Stimulated activated CD4-positive, alpha-beta T cell treated with anti-CD3 and anti-CD28 coated beads, TNF-alpha, amount 100 ng/mL, for 4 hours (primary cell): Measurements from ENCODE around the gene CDK15.
A peak's percentile ranks its signal among the peaks of the same experiment; 100 is the strongest.
"Not testable (repeated sequence)": the region's sequence is repeated elsewhere in the genome, so short reads cannot be mapped to it uniquely, and the experiment has no call there.

ENCODE experiments used
- DNase-seq, 3 experiments: peaks; one replicate each; pipeline ENCODE4 v3.0.0-alpha.2; 2020; ENCODE audit warnings: low read depth in 3 of 3

Gene CDK15

DNA sequence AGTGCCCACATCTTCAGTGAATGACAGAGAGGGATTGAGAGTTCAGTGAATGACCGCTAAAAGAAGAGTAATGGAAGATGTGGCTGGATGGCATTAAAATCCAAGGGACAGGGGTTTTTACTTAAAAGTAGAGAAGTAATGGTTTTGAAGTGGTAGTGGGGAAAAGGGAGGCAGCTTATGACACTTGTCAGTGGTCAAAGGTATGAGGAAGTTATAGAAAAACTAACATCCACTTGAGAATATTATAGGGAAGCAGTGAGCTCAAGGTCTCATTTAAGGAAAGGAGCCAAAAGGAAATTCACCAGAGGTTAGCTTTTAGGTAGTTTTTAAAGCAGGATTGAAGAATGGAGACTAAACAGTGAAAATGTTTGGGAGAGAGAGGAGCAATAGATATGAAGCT, 24.3 kb downstream of the CDK15 start:
- no peak for DNase-seq

DNA sequence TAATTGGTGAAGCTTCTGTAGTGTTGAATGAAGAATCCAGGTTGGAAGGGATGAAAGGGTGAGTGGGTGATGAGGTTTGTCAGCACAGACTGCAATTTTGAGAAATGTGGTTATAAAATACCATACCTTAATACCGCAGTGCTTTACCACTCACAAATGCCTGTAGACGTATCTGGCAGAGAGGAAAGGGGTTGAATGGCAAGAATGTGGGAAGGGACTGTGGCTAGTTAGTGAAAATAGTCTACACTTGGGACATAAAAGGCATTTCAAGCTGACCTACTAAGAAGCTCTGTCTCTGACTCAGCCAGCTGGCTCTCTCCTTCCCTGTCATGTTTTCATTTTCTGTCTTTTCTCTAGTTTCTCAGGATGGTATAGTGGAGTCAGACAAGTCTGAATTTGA, 25.1 kb downstream of the CDK15 start:
- DNase-seq: no peak

DNA sequence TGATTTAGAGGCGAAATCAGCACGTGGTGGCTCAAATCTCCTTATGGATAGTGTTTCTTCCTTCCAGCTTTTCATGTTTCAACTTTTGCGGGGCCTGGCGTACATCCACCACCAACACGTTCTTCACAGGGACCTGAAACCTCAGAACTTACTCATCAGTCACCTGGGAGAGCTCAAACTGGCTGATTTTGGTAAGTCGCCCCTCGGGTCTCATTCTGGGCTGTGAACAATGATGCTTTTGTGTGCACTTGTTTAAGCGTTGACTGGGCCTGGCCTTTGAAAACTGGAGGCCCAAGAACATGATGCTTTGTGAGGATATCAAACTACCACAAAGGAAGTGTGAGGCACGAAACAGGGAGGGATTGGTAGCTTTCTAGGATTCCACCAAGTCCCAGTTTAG, 27.4 kb downstream of the CDK15 start:
- DNase-seq: no peak

DNA sequence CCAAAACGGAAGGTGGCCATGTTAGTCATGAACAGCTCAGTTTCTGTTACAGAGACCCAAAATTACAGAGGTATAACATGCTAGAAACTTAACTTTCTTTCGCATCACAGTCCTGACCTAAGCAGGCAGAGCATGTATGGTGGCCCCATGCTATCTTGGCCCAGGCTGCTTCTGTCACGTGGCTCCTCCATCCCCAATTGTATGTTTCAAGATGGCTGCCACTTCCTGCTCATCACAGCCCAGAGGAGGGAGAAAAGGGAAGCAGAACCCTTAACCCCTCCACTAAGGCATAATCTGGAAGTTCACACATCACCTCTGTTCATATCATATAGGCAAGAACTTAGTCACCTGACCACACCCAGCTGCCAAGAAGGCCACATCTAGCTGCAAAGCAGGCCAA, 28.7 kb downstream of the CDK15 start:
- no peak for DNase-seq

DNA sequence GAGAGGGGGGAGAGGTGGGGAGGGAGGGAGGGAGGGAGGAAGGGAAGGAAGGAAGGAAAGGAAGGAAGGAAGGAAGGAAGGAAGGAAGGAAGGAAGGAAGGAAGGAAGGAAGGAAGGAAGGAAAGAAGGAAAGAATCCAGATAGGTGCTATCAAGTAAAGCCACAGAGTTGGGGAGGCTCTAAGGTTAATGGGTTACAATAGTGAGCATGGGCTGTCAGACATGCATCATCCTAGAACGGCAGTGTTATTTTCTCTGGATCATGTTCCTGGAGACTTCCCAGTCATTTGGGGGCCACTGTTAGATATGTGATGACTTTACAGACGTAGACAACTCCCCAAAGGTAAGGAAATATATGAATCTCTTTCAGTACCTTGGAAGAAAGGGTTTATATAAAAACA, 31.1 kb downstream of the CDK15 start:
- DNase-seq: no peak

DNA sequence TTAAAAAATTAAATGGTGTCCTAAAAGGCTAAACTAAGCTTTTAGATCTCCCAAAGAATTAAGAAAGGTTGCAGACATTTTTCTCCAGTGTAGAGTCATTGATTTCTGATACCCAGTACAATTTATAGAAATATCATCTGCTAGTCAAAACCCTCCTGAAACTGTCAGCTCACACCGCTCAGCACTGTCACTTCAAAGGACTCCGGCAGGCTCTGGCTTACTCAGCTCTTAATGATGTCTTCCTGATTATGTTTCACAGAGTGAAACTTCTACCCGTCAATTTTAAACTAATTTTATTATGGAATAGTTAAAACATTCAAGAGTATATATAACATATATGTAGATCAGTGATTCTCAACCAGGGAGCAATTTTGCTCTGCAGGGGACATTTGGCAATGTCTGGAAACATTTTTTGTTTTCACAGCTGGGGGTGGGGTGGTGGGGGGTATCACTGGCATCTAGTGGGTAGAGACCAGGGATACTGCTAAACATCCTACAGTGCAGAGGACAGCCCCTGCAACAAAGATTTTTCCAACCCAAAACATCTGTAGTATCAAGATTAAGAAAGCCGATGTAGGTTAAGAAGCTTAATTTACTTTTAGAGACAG, 31.6 kb downstream of the CDK15 start:
- no peak for DNase-seq

DNA sequence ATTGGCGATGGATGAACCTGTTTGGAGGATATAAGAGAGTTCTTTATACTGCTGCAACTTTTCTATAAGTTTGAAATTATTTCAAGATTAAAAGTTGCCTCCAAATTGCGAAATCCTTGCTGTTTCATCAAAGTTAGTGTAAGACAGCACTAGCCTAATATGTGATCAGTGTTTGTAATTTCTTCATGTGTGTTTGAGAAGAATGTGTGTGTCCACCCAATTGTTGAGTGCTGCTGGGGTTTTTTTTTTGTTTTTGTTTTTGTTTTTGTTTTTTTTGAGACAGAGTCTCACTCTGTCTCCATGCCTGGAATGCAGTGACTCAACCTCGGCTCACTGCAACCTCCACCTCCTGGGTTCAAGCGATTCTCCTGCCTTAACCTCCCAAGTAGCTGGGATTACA, 33.4 kb downstream of the CDK15 start:
- no peak for DNase-seq

DNA sequence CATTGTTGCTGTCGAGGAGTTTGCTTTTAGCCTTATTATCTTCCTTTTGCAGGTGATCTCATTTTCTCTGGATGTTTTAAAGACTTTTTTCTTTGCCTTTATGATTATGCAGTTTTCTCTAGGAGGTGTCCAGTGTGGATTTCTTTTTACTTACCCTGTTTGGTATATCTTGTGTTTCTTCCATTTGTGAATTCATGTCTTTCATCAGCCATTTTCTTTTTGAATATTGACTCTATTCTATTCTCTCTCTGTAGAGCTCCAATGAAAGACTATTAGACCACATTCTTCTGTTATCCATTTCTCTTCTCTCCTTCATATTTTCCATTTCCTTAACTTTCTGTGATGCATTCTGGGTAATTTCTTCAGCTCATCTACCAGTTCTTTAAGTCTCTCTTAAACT, 34.4 kb downstream of the CDK15 start:
- DNase-seq: no peak

DNA sequence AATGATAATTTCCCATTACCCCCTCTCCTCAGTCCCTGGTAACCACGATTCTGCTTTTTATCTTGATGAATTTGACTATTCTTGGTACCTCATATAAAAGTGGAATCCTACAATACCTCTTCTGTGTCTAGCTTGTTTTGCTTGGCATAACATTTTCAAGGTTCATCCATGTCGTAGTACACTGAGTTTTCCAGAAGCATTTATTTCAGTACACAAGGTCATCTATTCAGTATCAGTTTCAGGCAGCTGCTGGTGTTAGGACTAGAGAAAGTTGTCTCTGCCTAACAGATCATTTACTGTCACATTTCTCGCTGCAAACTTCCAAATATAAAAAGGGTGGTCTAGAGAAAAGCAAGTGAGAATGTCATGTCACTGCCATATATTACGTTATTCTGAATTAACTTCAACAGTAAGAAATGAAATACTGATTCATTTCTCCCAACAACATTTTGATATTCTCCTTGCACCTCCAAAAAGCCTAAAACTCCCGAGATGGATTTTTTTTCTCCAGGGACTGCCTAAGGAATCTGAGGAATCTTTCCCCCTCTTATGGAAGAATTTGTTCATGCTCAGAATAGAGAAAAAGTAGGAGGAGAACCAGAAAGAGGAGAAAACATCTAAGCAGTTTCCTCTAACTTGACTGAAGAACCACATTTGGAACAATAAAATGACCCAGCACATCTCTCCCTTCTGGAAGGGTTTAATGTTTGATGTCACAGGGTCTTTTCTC, 36.0 kb downstream of the CDK15 start:
- DNase-seq: no peak

DNA sequence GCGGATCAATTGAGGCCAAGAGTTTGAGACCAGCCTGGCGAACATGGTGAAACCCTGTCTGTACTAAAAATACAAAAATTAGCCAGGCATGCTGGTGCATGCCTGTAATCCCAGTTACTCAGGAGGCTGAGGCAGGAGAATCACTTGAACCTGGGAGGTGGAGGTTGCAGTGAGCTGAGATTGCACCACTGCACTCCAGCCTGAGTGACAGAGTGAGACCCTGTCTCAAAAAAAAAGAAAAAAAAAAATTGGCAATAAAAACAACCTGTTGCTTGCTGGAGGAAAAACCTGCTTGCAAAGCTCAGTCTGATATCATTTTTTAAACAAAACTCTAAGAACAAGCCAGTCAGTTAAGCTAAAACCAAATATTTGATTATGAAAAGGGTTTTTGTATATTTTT, 38.6 kb downstream of the CDK15 start:
- DNase-seq: not testable (repeated sequence)

DNA sequence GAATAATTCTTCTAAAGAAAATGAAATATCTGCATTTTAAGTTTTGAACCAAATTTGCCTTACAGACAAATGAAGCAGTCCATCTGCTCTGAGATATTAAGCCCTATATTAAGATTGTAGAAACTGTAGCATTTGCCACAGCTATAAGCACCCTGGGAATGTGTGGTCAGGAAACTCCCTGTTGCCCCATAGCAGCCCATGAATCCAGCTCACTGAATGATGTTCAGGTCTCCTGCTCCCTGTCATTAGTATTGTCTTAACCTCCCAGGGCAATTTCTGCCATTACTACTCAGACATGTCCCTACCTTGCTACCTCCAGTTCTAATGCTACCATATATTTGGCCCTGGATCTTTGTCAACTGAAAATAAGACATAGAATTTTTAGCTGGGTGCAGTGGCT, 41.1 kb downstream of the CDK15 start:
- DNase-seq: no peak

DNA sequence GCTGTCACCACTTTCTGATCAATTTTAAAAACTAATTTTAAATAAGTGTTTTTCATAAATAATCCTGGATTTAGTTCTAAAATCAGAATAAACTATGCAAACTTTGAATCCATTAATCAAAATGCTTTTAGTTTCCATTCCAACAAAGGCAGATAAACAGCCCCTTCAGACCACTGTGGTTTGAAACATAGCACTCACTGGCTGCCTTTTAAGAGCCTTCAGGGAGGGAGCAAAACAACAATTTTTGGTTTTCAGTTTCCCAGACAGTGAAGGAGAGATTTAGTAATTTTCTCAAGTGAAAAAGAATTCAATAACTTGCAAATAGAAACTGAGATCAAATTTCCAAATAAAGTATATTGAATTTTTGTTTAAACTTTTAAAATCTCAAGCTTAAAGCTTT, 46.1 kb downstream of the CDK15 start:
- DNase-seq: no peak

DNA sequence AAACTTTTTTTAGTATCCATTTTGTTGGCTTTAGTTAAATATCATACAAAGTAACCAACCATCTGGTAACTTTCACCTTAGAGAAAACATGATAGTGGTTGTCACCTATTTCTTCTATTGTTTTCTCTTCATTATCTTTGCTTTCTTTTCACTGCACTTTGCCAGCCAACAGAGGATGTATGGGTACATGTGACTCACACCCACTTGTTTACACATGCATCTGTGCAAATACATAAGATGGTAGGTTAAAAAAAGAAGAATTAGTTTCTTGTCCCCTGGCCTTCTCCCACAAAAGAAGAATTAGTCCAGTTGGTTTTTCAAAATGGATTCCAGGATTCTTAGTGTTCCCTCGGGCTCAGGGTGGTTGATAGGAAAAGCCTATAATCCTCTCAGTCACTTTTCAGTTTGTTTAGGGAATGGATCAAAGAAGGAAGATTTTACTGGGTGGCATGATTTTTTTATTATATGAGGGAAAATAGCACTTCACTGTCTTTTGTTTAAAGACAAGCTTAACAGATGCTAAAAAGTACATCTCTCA, 46.6 kb downstream of the CDK15 start:
- no peak for DNase-seq

DNA sequence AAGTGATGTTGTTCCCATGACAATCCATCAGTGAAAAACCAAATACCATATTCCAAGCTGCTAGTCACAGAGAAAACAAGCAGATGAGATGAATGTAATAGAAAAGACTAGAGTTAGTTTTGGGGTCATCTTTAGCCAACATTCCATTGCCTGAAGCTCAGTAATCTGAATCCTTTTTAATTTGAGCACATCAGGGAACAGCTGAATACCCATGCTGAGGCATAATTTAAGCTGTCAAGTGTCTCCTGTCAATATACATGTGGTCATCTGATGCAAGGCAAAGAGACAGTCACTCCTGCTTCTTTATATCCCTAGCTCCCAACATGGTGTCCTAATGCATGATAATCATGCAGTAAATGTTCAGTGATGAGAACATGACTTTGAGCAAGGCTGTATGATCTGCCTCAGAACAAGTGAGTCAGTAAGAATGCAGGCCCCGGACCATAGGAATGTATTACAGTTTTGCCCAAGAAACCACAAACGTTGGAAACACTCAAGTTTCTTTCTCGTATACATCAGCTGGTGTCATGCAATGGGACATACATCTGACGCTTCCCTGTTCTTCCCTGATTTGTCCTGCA, 48.0 kb downstream of the CDK15 start:
- DNase-seq: no peak

DNA sequence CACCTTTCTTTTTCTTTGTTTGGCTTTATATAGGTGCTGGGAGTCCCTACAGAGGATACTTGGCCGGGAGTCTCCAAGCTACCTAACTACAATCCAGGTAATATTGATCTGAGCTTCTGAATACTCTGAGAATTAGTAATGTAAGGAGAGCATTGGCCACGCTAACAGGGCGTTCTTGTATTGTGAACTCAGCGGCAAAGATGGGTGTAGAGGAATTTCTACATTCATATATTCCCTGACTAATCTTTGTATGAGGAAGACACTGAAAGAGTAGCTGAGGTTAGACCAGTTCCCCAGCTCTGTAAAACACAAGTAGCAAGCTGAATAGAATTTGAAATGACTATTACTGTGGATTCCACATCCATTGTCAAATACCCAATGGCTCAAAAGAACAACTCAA, 48.5 kb downstream of the CDK15 start:
- DNase-seq: no peak

DNA sequence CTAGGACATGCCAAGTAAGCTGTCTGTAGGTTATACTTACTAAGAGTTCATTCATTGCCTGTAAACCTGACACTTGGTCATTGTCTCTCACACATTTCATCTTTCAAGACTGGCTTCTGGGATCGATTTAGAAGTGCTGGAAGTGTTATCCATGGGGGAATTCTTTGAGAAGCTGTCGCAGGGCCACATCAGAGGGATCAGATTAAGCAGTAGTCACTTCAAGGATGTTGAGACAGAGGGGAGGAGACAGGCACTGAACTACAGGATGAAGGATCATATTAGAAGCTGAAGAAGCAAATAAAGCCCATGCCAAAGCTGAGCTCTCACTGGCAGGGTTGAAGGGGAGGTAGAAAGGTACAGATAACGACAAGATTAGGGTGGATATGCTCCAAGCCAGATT, 49.0 kb downstream of the CDK15 start:
- DNase-seq: no peak

DNA sequence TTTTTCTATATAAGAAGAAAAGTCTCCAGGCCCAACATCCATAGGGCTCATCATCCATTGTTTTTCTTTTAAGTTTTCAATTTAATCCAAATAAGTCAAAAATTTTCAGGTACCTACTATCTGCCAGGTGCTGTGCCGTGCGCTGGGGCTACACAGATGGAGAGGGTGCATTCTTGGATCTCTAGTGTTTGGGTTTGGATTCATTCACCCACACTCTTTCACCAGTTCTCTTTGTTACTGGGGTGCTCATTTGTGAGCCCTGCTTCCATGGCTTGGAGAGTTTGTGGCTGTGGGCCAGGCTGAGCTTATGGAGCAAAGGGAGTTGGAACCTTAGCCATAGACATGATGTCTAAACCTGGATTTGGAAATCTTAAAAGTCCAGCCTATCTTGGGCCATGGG, 51.0 kb downstream of the CDK15 start:
- no peak for DNase-seq

DNA sequence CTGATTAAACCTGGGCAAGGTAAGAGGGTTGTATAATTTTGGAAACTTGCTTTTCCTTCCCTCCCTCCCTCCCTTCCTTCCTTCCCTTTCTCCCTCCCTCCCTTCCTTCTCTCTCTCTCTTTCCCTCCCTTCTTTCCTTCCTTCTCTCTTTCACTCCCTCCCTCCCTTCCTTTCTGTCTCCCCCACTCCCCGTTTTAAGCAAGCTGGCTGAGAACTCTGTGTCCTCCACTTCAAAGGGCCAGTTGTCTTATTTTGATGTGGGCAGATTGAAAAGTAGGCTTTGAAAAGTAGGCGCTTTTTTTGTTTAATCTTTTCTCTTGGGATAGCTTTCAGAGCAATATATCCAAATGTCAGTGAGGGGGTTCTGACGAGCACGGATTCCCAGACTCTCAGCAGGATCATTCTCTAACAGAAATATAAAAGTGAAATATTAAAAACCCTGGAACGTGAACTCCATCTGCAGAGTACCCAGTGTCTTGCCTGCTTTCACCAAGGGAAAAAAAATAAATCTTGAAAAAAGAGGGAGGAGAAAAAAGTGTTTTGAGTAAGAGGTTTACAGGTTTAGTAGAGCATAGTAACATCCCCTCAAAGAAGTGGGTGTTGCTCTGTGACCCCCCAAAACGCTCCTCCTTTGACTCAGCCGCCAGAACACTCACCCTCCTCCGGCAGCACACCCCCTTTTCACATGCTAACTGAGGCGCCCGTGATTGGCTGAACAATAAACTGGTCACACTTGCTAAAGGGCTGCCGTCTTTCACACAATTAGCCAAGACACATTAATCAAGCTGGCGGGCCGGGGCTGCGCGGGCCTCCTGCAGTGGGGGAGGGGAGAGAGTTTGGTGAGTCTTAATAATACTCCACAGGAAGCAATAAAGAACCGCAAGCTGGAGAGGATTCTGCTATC, 52.2 kb downstream of the CDK15 start:
- peak in 1 of 3 experiments; percentile 4 for DNase-seq

DNA sequence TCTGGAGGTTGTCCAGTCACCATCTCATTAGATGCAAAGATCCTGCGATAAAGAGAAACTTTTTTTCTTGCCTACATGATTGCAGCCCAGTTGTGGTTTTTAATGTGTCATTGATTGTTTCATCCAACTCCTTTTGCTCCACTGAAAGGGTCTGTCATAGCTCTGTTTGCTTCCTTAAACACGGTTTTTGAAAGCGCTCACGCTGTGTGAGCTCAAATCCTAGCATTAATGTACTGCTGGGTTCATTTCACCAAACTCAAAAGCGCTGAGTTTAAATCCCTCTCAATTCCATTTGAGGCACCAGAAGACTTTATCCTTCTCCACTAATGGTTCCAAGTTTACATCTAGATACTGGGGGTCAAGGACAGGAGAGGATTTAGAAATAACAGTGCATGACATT, 53.6 kb downstream of the CDK15 start:
- no peak for DNase-seq

DNA sequence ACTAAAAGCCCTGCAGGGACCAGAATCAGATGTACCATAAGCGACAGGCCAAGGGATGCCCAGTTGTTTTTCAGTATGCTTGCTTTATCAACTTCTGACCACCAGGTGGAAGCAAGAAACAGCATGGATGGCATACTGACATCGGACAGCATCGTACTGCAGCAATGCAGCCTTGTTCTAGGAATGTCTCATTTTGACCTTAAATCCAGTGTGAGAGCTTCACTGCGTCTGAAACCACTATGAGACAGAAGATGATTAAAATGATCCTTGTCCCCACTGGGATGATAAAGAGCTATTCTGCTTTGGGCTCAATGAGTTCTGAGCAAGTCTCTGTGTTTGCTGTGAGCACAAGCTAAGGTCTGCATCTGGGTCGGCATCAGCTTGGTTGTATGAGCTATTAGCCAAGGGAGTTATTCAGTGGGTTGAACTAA, 54.3 kb downstream of the CDK15 start:
- peak in 1 of 3 experiments; percentile 27 for DNase-seq

DNA sequence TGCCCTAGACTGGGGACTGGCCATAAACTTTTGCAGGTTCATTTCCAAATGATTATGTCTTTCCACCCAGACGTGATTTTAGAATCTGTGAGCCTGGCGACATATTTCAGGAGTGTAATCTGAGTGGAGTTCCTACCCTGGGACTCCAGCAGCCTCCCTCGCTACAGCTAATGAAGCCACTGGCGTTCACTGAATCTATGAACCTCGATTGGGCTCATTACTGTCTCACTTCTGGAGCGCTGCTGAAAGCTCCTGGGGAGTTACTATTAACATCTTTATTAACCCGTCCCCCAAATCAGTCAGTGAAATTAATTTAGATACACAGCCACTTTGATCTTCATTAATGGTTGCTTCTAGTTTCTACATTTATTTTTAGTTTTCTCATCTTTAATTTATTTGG, 56.5 kb downstream of the CDK15 start:
- DNase-seq: no peak
